Neutrophil (primary cell): Measurements from ENCODE around the gene NTRK3.

Experiments used
- H3K27ac ChIP-seq: fragments of 200-600 bp; sonication (generic); 2 replicates; pipeline ENCODE4 v1.5.1; 2016; ENCODE audit warnings: mild to moderate bottlenecking, moderate library complexity
- H3K27me3 ChIP-seq: fragments of 200-600 bp; sonication (generic); 2 replicates; pipeline ENCODE4 v1.6.0; 2016; ENCODE audit warnings: mild to moderate bottlenecking
- H3K36me3 ChIP-seq: fragments of 200-600 bp; sonication (generic); 2 replicates; pipeline ENCODE4 v1.5.1; 2017
- H3K4me1 ChIP-seq, 2 experiments: fragments of 200-600 bp in 1 of 2; sonication (generic) in 1 of 2; 1 replicate in 1 of 2; 2 replicates in 1 of 2; pipeline versions ENCODE4 v1.5.1 to v1.6.1; 2013 to 2016; ENCODE audit warnings: low read depth in 1 of 2, low read length in 1 of 2, mild to moderate bottlenecking in 1 of 2, moderate library complexity in 1 of 2; ENCODE audit not compliant: control insufficient read depth in 1 of 2, insufficient read depth in 1 of 2
- H3K4me3 ChIP-seq, 2 experiments: fragments of 200-600 bp in 1 of 2; sonication (generic) in 1 of 2; 1 replicate in 1 of 2; 2 replicates in 1 of 2; pipeline ENCODE4 v1.5.1; 2013 to 2016; ENCODE audit warnings: low read depth in 1 of 2, low read length in 1 of 2, mild to moderate bottlenecking in 1 of 2, moderate library complexity in 1 of 2
- H3K9me3 ChIP-seq: fragments of 200-600 bp; sonication (generic); 2 replicates; pipeline ENCODE4 v1.5.1; 2016
- TF ChIP-seq, protein P1 (sequence below): fragments of 200-600 bp; sonication (generic); IDR thresholded peaks from 2 replicates; pipeline ENCODE4 v1.5.1; 2016; ENCODE audit warnings: antibody characterized with exemption

The NTRK3 gene

DNA sequence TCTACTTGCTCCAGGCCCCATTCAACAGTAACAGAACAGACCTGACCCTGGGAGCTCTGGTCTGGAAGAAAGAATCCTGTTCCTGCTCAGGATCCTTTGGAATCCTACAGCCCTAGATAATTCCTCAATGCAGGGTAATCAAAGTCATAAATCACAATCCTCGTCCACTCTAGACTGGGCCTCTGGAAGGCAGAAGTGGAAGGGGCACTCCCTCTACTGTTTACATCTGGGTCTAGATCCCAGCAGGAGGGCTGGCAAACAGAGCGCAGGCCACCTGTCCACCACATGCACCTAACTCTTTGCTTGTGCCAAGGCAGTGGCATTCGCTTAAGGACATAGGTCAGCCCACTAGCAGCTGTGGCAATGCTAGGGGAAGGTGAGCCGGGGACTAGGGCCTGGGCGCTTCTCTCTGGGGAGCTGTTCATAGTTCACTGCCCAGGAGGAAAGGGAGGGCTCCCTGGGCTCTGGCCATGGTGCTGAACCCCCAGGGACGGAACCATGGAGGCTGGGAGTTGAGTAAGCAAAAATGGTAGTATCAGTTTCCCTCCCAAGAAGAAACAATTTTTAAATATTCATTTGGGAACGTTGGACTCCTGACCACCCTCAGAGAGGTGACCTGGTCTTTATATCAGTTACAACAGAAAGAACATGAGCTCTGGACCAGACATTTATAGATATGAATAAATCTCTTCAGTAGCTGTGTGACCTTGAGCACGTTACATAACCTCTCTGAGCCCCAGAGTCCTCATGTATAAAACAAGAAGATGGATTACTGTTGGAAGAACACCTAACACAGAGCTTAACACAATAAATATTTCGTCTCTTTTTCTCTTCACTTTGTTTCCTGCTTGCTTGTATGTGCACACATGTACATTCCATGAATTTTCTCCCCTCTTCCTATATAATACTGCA, 90.2 kb downstream of the NTRK3 start:
- Histone ChIP-seq H3K27ac (no peak overlapping the region), H3K36me3 (no peaks in the 10 kb centered on the region), H3K4me1 (no peaks in the 10 kb centered on the region), H3K9me3 (no peaks in the 10 kb centered on the region), H3K4me3 (no peak overlapping the region), H3K27me3 (no peaks in the 10 kb centered on the region)
- TF ChIP-seq, protein P1, sequence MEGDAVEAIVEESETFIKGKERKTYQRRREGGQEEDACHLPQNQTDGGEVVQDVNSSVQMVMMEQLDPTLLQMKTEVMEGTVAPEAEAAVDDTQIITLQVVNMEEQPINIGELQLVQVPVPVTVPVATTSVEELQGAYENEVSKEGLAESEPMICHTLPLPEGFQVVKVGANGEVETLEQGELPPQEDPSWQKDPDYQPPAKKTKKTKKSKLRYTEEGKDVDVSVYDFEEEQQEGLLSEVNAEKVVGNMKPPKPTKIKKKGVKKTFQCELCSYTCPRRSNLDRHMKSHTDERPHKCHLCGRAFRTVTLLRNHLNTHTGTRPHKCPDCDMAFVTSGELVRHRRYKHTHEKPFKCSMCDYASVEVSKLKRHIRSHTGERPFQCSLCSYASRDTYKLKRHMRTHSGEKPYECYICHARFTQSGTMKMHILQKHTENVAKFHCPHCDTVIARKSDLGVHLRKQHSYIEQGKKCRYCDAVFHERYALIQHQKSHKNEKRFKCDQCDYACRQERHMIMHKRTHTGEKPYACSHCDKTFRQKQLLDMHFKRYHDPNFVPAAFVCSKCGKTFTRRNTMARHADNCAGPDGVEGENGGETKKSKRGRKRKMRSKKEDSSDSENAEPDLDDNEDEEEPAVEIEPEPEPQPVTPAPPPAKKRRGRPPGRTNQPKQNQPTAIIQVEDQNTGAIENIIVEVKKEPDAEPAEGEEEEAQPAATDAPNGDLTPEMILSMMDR: no peak

DNA sequence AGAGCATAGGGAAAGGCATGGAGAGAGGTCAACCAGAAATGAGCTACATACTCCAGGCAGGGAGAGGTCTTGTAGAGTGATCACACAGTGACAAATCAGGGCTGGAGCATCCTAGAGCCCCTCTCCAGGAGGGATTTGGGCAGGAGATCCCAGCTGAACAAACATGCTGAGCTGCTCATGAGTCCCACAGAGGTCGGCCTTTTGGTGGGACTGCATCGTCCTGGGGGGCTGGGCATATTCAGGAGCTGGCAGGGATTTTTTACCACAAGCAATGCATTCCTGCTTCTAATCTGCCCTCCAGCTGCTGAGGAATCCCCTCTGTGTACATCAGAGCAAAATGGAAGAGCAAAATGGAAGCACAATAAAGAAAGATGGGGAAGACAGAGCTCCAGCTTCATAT, 94.9 kb downstream of the NTRK3 start:
- Histone ChIP-seq H3K9me3 (no peaks in the 10 kb centered on the region), H3K27ac (no peak overlapping the region)
- TF ChIP-seq, protein P1: no peak

DNA sequence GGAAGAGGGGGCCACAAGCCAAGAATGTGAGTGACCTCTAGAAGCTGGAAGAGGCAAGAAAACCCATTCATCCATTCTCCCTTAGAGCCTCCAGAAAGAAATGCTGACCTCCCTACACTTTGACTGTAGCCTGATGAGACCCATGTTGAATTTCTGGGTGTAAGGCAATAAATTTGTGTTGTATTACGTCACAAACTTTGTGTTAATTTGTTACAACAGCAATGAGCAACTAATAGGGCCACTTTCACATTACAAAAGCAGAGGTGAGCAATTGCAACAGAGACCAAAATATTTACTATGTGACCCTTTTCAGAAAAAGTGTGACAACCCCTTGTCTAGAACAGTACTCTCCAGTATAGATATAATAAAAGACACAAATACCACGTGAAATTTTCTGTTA, 101.2 kb downstream of the NTRK3 start:
- Histone ChIP-seq H3K4me3 (no peak overlapping the region), H3K36me3 (no peaks in the 10 kb centered on the region), H3K9me3 (no peaks in the 10 kb centered on the region), H3K27ac (no peak overlapping the region), H3K4me1 (no peaks in the 10 kb centered on the region), H3K27me3 (no peaks in the 10 kb centered on the region)
- TF ChIP-seq, protein P1: no peak

More for the DNA sequence above, 94.9 kb downstream of the NTRK3 start:
- no peaks in the 10 kb centered on the region for H3K4me1 ChIP-seq
- H3K4me3 ChIP-seq: no peak overlapping the region
- no peaks in the 10 kb centered on the region for H3K36me3 ChIP-seq
- no peaks in the 10 kb centered on the region for H3K27me3 ChIP-seq

DNA sequence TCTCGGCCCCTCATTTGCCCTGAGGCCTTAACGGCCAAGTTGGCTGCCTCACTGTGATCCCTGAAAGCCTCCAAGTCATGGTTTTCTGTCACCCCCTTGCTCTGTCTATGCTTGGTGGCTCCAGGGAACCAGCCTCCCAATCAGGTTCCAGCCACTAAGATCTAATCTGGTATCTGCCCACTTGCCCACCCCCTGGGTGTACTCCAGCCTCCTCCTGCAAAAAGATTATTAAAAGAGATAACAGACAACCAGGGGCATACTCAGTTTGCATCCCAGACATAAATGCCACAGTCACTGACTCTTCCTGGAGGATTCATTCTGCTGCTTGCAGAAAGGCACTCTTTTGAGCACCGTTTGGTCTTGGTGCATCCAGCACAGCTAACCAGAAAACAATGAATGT, 103.9 kb downstream of the NTRK3 start:
- Histone ChIP-seq H3K9me3 (no peaks in the 10 kb centered on the region), H3K27ac (no peak overlapping the region), H3K4me1 (no peaks in the 10 kb centered on the region), H3K27me3 (no peaks in the 10 kb centered on the region), H3K36me3 (no peaks in the 10 kb centered on the region), H3K4me3 (no peak overlapping the region)
- TF ChIP-seq, protein P1: no peak

DNA sequence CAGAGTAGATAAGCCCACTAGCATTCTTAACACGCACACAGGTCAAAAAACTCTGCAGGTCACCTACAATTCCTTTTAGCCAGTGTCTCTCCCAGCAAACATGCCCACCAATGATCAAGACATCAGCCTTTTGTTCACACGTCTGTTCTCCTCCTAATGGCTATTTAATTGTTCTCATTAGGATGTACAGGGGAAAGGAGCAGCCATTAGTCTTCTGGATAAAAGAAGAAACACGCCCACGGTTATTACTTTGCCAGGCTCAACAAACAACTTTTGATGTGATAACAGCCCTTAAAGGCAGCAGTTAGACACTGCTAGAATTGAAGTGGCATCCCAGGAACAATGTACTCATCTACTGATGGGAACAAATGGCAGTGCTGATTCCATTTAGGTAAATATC, 108.8 kb downstream of the NTRK3 start:
- Histone ChIP-seq H3K27me3 (no peaks in the 10 kb centered on the region), H3K9me3 (no peaks in the 10 kb centered on the region), H3K4me3 (no peak overlapping the region), H3K4me1 (no peaks in the 10 kb centered on the region), H3K27ac (no peak overlapping the region), H3K36me3 (no peaks in the 10 kb centered on the region)
- TF ChIP-seq, protein P1: no peak
